K562 (cell line): ENCODE data around the gene ZNF853. TPM values are rescaled to one million over a fixed set of nuclear protein-coding genes. Genes with fewer than 3 reads are reported as not detected.

Experiments
- CTCF ChIP-seq, 3 experiments: IDR thresholded peaks in 2 of 3; conservative IDR thresholded peaks in 1 of 3; 2 replicates each; pipeline ENCODE4 v1.5.1; 2011 to 2012; ENCODE audit warnings: low read length in 3 of 3, mild to moderate bottlenecking in 3 of 3, control low read depth in 2 of 3, improper control_type of control experiment in 1 of 3, inconsistent platforms in 1 of 3, low read depth in 1 of 3, mixed read lengths in 1 of 3, moderate library complexity in 1 of 3; ENCODE audit not compliant: insufficient read depth in 2 of 3
- ESRRA ChIP-seq: fragments of 450-650 bp; IDR thresholded peaks from 2 replicates; pipeline ENCODE4 v1.6.1; 2014; ENCODE audit warnings: low read depth, mild to moderate bottlenecking, moderate library complexity, borderline replicate concordance
- FOXJ2 ChIP-seq: fragments of 200-800 bp; sonication (Bioruptor generic); IDR thresholded peaks from 2 replicates; pipeline ENCODE4 v1.6.1; 2016; ENCODE audit warnings: missing genetic modification characterization, missing compliant biosample characterization
- JUNB ChIP-seq: fragments of 450-650 bp; formaldehyde crosslinking; conservative IDR thresholded peaks from 2 replicates; pipeline ENCODE4 v1.4.0; 2020; ENCODE audit warnings: mild to moderate bottlenecking
- KLF1 ChIP-seq: fragments of 450-650 bp; IDR thresholded peaks from 2 replicates; pipeline ENCODE4 v1.6.1; 2016; ENCODE audit warnings: missing genetic modification characterization, missing compliant biosample characterization
- MECOM ChIP-seq: fragments of 250-450 bp; sonication (Bioruptor Pico); IDR thresholded peaks from 2 replicates; pipeline ENCODE4 v1.8.0; 2022; ENCODE audit warnings: inconsistent platforms
- REST ChIP-seq, 2 experiments: fragments of 450-650 bp; formaldehyde crosslinking in 1 of 2; IDR thresholded peaks; 2 replicates each; pipeline versions ENCODE4 v1.4.0 to v1.6.1; 2014 to 2020; ENCODE audit warnings: mild to moderate bottlenecking in 2 of 2, borderline replicate concordance in 1 of 2, low read depth in 1 of 2
- SIN3A ChIP-seq, 2 experiments: fragments of 150-350 bp in 1 of 2; IDR thresholded peaks; 2 replicates each; pipeline ENCODE4 v1.6.1; 2011 to 2016; ENCODE audit warnings: borderline replicate concordance in 2 of 2, low read depth in 2 of 2, low read length in 2 of 2, mild to moderate bottlenecking in 2 of 2, moderate library complexity in 2 of 2; ENCODE audit not compliant: control insufficient read depth in 1 of 2
- ZNF507 ChIP-seq: conservative IDR thresholded peaks from 2 replicates; pipeline ENCODE4 v1.6.1; 2017; ENCODE audit warnings: missing genetic modification characterization, missing compliant biosample characterization
- polyA plus RNA-seq, 8 experiments: library from polyadenylated mRNA; depleted of rRNA in 4 of 8; stranded (reverse) in 5 of 8; unstranded in 3 of 8; fragments of >200 nt; fragmentation: Nextera tagmentation in 2 of 8; fragmentation: Illumina TruSeq in 1 of 8; extraction: Ambion mirVana in 2 of 8; extraction: Trizol in 1 of 8; gene quantifications; 2 replicates each; pipeline versions ENCODE4 v1.2.1 to v1.2.3, GENCODE V29; 2011 to 2014; ENCODE audit warnings: inconsistent platforms in 1 of 8, missing spikeins in 1 of 8
- total RNA-seq, 7 experiments: library from RNA; depleted of rRNA in 6 of 7; stranded (reverse); fragments of >200 nt in 6 of 7; fragmentation: Illumina TruSeq in 2 of 7; extraction: Trizol in 2 of 7; gene quantifications; 2 replicates each; pipeline versions ENCODE4 v1.2.1 to v1.2.3, GENCODE V29; 2011 to 2021; ENCODE audit warnings: low replicate concordance in 1 of 7
- TF ChIP-seq, protein P1 (sequence below): fragments of 250-450 bp; sonication (Bioruptor Pico); IDR thresholded peaks from 2 replicates; pipeline ENCODE4 v1.4.0; 2020; ENCODE audit warnings: mild to moderate bottlenecking

The ZNF853 gene
- total and polyA plus RNA-seq, 9 of the 15 experiments (the other 6 are each of a cell fraction or from before 2014, with no cell fraction given): 0.03 TPM; not detected in 8

GRCh38 chr7:6589829-6590644, 25.4 kb upstream of the ZNF853 start, which contains the start of gene INTS15 (continued):
- peak; percentile 43 to 89 (median 72); a peak in 5 of 6 replicates for TF ChIP-seq CTCF (IDR thresholded peaks at IDR 0.05 in 2 of 3, conservative IDR thresholded peaks at IDR 0.05 in 1 of 3; ENCODE audit: insufficient read depth in 2 of 3, low read depth in 1 of 3, low read length in 3 of 3)
- peak; percentile 30; the same call in 1 of the 2 replicates for TF ChIP-seq ESRRA
- TF ChIP-seq KLF1 (tag): peak; percentile 73; the same call in 1 of the 2 replicates
- TF ChIP-seq FOXJ2 (tag): 0 out of 2 replicates have a peak, but pooled peaks have one; percentile 22
- TF ChIP-seq, protein P1, sequence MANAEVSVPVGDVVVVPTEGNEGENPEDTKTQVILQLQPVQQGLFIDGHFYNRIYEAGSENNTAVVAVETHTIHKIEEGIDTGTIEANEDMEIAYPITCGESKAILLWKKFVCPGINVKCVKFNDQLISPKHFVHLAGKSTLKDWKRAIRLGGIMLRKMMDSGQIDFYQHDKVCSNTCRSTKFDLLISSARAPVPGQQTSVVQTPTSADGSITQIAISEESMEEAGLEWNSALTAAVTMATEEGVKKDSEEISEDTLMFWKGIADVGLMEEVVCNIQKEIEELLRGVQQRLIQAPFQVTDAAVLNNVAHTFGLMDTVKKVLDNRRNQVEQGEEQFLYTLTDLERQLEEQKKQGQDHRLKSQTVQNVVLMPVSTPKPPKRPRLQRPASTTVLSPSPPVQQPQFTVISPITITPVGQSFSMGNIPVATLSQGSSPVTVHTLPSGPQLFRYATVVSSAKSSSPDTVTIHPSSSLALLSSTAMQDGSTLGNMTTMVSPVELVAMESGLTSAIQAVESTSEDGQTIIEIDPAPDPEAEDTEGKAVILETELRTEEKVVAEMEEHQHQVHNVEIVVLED (CRISPR knock-in tag): peak; percentile 56; the same call in 1 of the 2 replicates
- no peak for TF ChIP-seq MECOM (CRISPR knock-in tag)
- TF ChIP-seq JUNB (CRISPR knock-in tag): no peak
- peak in 1 of 2 experiments; percentile 88; a peak in 2 of 4 replicates for TF ChIP-seq SIN3A (IDR thresholded peaks at IDR 0.05; ENCODE audit: borderline replicate concordance in 2 of 2, control insufficient read depth in 1 of 2, low read depth in 2 of 2, low read length in 2 of 2)
- peak; percentile 40; the same call in 1 of the 2 replicates for TF ChIP-seq REST (IDR thresholded peaks at IDR 0.05; ENCODE audit: borderline replicate concordance)
- TF ChIP-seq REST (CRISPR knock-in tag; IDR thresholded peaks at IDR 0.05; ENCODE audit: low read depth): peak; percentile 21
- TF ChIP-seq ZNF507 (tag): no peak
